Measurements from ENCODE around the gene TM9SF2. TPM values are rescaled to one million over a fixed set of nuclear protein-coding genes. Genes with fewer than 3 reads are reported as not detected.

TM9SF2 gene
- total and polyA plus RNA-seq, 9 of the 15 experiments (the other 6 are each of a cell fraction or from before 2014, with no cell fraction given), result 23.3 to 83.2 (median 55.1) TPM

- TF ChIP-seq FOXO4 (CRISPR knock-in tag; IDR thresholded peaks at IDR 0.05) (no peak), MYC (IDR thresholded peaks at IDR 0.05; ENCODE audit: low read depth, low read length) (peak; percentile 65), MYC (CRISPR knock-in tag; IDR thresholded peaks at IDR 0.05; ENCODE audit: borderline replicate concordance, low read depth) (no peak), SUPT5H (IDR thresholded peaks at IDR 0.05) (peak; percentile 75; the same call in 1 of the 2 replicates), CHD4 (IDR thresholded peaks at IDR 0.05; ENCODE audit: insufficient read depth, insufficient replicate concordance, low read depth, low read length, poor library complexity, severe bottlenecking) (no peak), VEZF1 (CRISPR knock-in tag; IDR thresholded peaks at IDR 0.05) (peak; percentile 57), ZNF318 (IDR thresholded peaks at IDR 0.05; ENCODE audit: borderline replicate concordance in 1 of 2, low read depth in 1 of 2) (no peak), TEAD1 (CRISPR knock-in tag; IDR thresholded peaks at IDR 0.05) (0 out of 4 replicates have a peak, but pooled peaks of 1 of the 2 experiments have one; percentile 43)
- TF ChIP-seq, protein P1, sequence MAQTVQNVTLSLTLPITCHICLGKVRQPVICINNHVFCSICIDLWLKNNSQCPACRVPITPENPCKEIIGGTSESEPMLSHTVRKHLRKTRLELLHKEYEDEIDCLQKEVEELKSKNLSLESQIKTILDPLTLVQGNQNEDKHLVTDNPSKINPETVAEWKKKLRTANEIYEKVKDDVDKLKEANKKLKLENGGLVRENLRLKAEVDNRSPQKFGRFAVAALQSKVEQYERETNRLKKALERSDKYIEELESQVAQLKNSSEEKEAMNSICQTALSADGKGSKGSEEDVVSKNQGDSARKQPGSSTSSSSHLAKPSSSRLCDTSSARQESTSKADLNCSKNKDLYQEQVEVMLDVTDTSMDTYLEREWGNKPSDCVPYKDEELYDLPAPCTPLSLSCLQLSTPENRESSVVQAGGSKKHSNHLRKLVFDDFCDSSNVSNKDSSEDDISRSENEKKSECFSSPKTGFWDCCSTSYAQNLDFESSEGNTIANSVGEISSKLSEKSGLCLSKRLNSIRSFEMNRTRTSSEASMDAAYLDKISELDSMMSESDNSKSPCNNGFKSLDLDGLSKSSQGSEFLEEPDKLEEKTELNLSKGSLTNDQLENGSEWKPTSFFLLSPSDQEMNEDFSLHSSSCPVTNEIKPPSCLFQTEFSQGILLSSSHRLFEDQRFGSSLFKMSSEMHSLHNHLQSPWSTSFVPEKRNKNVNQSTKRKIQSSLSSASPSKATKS (CRISPR knock-in tag; IDR thresholded peaks at IDR 0.05), result no peak
- TF ChIP-seq, protein P2, sequence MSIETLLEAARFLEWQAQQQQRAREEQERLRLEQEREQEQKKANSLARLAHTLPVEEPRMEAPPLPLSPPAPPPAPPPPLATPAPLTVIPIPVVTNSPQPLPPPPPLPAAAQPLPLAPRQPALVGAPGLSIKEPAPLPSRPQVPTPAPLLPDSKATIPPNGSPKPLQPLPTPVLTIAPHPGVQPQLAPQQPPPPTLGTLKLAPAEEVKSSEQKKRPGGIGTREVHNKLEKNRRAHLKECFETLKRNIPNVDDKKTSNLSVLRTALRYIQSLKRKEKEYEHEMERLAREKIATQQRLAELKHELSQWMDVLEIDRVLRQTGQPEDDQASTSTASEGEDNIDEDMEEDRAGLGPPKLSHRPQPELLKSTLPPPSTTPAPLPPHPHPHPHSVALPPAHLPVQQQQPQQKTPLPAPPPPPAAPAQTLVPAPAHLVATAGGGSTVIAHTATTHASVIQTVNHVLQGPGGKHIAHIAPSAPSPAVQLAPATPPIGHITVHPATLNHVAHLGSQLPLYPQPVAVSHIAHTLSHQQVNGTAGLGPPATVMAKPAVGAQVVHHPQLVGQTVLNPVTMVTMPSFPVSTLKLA (conservative IDR thresholded peaks at IDR 0.05), result peak; percentile 21 to 77
These were observed at the start of gene TM9SF2 (continued) for GRCh38 chr13:99501184-99501847.
